ENCODE measurements around the gene KNTC1.
"Not testable (repeated sequence)": the region's sequence is repeated elsewhere in the genome, so short reads cannot be mapped to it uniquely, and the experiment has no call there.

The KNTC1 gene

GRCh38 chr12:122563361-122563760, 36.3 kb downstream of the KNTC1 start:
- no peak for DNase-seq

- not testable (repeated sequence) for DNase-seq
Measured at GRCh38 chr12:122566816-122567215, 39.8 kb downstream of the KNTC1 start.

DNA sequence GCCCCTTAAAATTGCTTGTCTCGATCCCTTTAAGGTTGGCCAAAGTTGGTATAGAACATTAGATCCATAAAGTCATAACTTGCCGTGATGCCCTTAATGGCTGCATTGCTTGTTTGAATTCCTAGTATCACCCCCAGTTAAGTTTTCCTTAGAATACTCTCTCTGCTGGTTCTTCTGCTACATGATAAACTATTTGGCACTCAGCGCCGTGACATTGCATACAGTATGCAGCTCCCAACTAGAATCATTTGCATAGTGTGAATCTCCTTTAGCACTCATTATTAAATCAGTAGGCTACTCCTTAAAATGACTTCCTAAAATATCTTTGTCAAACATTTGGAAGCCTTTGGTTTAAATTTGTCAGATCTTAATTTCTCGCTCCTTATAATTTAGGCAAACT, 42.2 kb downstream of the KNTC1 start:
- no peak for DNase-seq

GRCh38 chr12:122570006-122570405, 43.0 kb downstream of the KNTC1 start:
- DNase-seq = not testable (repeated sequence)

- DNase-seq = no peak
Measured at GRCh38 chr12:122571821-122572220, 44.8 kb downstream of the KNTC1 start.

DNA sequence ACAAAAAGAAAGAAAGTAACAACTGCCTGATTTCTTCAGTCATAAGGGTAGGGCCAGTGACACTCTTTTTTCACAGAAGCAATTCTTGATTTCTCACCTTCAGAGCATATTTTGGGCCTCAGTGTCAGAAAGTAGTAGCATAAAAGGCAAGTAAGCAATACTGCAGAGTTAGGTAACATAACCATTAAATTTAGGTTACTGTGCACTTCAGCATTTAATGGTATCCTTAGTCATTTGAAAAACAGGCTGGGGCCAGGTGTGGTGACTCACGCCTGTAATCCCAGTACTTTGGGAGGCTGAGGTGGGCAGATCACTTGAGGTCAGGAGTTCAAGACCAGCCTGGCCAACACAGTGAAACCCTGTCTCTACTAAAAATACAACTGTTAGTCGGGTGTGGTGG, 56.2 kb downstream of the KNTC1 start:
- not testable (repeated sequence) for DNase-seq

- DNase-seq = no peak
Measured at GRCh38 chr12:122584177-122584863, 57.3 kb downstream of the KNTC1 start.

- no peak for DNase-seq
Measured at GRCh38 chr12:122590990-122591389, 63.9 kb downstream of the KNTC1 start.

- not testable (repeated sequence) for DNase-seq
Measured at GRCh38 chr12:122591966-122592365, 64.9 kb downstream of the KNTC1 start.

GRCh38 chr12:122592543-122592942, 65.5 kb downstream of the KNTC1 start:
- not testable (repeated sequence) for DNase-seq

GRCh38 chr12:122593910-122594309, 66.9 kb downstream of the KNTC1 start:
- no peak for DNase-seq

GRCh38 chr12:122596838-122597237, 69.8 kb downstream of the KNTC1 start:
- DNase-seq = no peak

- DNase-seq = no peak
Measured at GRCh38 chr12:122602456-122602855, 75.4 kb downstream of the KNTC1 start.

DNA sequence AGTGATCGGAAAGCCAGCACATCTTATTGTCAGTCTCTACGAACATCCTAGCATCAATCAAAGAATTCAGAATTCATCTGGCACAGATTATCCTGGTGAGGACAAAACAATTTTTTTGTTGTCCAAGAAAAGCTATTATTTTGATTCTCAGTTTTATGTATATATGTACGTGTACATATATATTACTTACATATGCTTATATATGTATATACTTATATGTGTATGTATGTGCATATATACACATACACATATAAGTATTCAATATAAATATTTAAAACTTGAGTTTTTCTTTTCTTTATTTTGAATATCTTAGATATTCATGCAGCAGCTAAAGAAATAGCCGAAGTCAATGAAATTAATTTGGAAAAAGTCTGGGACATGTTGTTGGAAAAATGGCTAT, 77.9 kb downstream of the KNTC1 start:
- no peak for DNase-seq

- no peak for DNase-seq
Measured at GRCh38 chr12:122609732-122610131, 82.7 kb downstream of the KNTC1 start.

DNA sequence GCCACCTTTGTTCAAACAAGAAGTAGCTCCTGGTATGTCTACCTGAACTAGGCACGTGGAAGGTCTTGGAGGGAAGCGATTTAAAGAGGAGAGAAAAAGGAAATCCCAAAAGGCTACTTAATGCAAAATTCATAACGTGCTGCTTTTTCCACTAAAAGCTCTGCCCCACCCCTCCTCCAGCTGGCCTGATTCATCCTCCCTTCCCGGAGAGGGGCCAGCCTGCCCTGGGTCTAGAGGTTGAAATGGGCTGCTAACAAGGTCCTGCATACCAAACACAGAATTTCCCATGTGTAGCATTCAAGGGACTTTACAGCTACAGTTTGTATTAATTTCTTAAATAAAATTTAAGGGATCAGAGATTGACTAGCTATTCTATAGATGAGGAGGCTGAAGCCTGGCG, 83.2 kb downstream of the KNTC1 start:
- DNase-seq = no peak

- peak; percentile 41 for DNase-seq
Measured at GRCh38 chr12:122610911-122611310, 83.9 kb downstream of the KNTC1 start.

DNA sequence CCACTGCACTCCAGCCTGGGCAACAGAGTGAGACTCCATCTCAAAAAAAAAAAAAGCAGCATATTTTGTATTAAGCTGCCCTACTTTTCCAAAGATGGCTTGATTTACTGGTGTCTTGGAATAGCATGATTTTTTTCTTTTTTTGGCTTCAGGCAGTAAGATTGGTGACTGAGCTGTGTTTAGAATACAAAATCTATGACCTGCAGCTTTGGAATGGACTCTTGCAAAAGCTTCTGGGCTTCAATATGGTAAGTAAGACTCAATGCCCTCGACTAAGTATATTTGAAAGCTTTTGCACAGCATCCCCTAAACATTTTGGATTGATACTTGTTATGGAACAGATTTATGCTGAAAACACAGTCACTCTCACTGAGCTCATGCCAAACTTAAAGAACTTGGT, 87.8 kb downstream of the KNTC1 start:
- DNase-seq = no peak

GRCh38 chr12:122615780-122616179, 88.7 kb downstream of the KNTC1 start:
- no peak for DNase-seq

DNA sequence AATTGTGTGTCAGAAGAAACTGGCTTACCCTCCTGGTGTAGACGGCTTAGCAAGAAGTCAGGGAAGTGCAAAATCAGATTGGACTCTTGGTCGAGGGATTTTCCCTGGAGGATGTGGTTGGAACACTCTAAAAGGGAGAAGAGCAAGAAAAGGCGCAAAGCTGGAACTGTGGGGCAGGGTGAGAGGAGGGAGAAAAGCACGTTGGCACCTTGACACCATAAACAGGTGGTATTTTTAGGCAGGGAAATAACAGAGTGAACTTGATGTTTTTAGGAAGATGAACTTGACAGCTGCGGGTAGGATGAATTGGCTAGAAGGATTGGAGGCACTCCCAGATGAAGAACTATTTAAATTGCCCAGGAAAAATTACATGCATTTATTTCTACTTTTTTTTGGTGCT, 108.4 kb downstream of the KNTC1 start:
- DNase-seq = no peak

DNA sequence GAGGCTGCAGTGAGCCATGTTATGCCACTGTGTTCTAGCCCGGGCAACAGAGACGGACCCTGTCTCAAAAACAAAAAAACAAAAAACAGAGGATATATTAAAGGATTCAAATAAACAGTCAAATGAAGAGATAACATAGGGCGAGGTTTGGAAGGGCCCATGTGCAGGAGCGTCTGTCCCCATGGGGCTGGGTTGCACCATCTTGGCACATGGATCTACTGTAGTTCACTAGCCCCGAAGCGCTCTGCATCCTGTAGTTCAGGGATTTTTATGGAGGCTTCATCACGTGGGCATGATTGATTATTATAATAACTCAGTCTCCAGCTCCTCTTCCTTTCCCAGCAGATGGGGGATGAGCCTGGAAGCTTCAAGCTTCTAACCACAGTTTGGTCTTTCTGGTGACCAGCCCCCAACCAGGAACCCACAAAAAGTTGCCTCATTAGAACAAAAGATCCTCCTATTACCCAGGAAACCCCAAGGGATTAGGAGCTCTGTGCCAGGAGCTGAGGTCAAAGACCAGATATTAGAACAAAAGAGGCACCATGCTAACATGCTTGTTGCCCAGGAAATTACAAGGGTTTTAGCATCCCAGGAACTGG, 116.3 kb downstream of the KNTC1 start:
- DNase-seq = no peak

- DNase-seq = no peak
Measured at GRCh38 chr12:122646517-122647217, 119.6 kb downstream of the KNTC1 start.

- DNase-seq = no peak
Measured at GRCh38 chr12:122651520-122652224, 124.6 kb downstream of the KNTC1 start.

GRCh38 chr12:122653291-122653690, 126.2 kb downstream of the KNTC1 start:
- DNase-seq = not testable (repeated sequence)

Data from NCI-H526 treated with DMSO at 0.1 percent for 48 hours (cell line).